GM12801 (cell line): ENCODE results near the gene KRT35.

Experiments
- CTCF ChIP-seq: IDR thresholded peaks from one replicate; pipeline ENCODE4 v1.5.1; 2011; ENCODE audit warnings: control low read depth; ENCODE audit not compliant: insufficient read length; ENCODE audit errors: extremely low read depth

The KRT35 gene

GRCh38 chr17:41474863-41475262, 6.1 kb downstream of the KRT35 start:
- no peak for TF ChIP-seq CTCF

DNA sequence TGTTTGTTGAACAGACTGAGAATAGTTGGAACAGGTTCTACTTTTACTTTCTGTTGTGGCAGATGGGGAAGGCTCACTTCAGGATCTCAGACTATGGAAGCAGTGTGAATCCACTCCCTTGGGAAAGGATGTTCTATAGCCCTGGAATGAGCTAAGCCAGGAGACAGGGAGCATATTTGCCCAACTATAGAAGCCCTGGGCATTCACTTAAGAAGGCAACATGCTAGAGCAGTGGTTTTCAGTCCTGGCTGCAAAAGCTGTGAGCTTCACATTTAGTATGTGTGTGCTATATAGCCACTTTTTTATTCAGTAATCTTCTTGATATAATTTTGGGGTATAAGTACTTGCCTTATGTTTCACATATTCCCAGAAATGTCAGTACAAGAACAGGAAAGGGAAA, 12.6 kb downstream of the KRT35 start:
- no peak for TF ChIP-seq CTCF

GRCh38 chr17:41467561-41467960, 13.4 kb downstream of the KRT35 start:
- TF ChIP-seq CTCF: no peak

DNA sequence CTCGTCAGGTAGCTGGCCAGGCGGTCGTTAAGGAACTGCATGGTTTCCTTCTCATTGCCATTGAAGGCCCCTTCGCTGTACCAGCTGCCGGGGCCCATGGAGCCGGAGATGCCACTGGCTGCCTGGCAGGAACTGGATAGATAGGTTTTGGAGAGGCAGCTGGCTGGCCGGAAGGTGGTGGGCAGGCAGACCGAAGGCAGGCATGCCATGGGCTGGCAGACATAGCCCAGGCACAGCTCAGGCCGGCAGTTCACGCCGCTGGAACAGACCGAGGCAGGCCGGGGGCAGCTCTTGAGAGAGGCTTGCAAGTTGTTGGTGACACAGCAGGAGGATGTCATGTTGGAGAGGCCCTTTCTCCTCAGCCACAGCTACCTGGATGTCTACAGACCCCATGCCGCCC, 14.0 kb downstream of the KRT35 start, which contains the start of gene KRT32:
TSS of gene KRT32 (minus strand) at position 399 of the 400 bp plus-strand sequence. CDS start at position 338, 61 bp downstream.
- TF ChIP-seq CTCF: no peak

- no peak for TF ChIP-seq CTCF
Measured at GRCh38 chr17:41464682-41465081, 16.3 kb downstream of the KRT35 start.

GRCh38 chr17:41464173-41464572, 16.8 kb downstream of the KRT35 start:
- TF ChIP-seq CTCF: no peak

DNA sequence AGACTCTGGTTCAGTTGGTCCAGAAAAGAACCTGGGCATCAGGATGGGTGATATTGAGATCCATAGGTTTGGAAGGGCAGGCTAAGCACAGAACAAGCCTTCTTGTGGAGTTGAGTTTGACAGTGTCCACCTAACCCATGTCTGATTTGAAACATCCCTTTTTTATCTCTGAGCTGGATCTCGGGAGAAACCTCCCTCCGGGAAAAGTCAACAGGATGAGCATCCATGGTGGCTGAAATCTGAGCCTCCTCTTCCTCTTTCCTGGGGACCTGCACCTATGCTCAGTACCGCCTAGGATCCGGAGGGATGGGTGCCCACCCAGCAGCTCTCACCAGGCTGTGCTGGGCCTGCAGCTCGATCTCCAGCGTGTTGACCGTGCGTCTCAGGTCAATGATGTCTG, 17.2 kb downstream of the KRT35 start:
- no peak for TF ChIP-seq CTCF

GRCh38 chr17:41462705-41463104, 18.2 kb downstream of the KRT35 start:
- TF ChIP-seq CTCF: no peak
